Central memory CD4-positive, alpha-beta T cell (primary cell): Measurements from ENCODE around the gene OR7C2.

Experiments
- DNase-seq: peaks from one replicate; pipeline ENCODE4 v3.0.0; 2022

The OR7C2 gene

DNA sequence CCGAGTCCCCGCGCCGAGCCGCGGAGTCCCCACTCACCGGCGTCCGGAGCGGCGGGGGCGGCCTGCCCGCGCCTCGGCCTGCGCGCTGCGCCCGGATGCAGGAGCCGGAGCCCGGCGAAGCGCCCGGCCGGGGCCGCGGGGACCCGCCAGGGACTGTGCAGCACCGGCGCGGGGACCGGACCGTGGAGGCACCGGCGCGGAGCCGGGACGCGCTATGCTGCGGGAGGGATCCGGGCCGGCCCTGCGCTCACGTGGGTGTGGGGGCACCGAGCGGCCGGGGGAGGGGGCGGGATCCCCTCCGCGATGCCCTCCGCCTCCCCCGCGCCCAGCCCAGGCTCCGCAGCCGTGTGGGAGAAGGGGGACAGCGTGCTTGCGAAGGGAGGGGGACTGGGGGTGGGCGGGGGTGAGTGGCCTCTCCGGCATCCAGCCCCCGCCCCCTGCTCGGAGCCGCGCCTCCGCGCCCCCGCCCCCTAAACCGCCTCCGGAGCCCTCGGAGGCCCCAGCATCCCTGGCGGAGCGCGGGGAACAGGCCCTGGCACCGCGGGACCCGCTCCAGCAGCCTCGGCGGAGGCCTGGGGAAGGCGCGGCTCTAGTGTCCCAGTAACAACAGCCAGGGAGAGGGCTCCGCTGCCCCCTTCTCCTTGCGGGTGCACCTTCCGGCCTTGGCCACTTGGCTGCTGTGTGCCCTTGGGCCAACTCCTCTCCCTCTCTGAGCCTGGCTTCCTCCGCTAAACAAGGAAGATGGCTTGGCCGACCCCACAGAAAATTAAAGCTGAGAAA lies 38.4 kb downstream of the OR7C2 start, which contains the start of gene SLC1A6:
Gene SLC1A6, minus strand, starts transcription at position 389 of the 780 bp plus-strand sequence. CDS start 6,954 bp downstream, outside the sequence.
- no peak for DNase-seq

- DNase-seq, result no peak
Observed at GRCh38 chr19:14985133-14985532, 43.8 kb downstream of the OR7C2 start.
